Esophagus muscularis mucosa (tissue), 3 donors: Measurements from ENCODE around the gene CUBN.

Experiments used
- POLR2A ChIP-seq: fragments of 450-650 bp; IDR thresholded peaks from one replicate; pipeline ENCODE4 v1.6.1; 2017; ENCODE audit warnings: antibody characterized with exemption, moderate library complexity, mild to moderate bottlenecking, low read depth
- POLR2AphosphoS5 ChIP-seq, 2 donors: sonication (generic); formaldehyde crosslinking; IDR thresholded peaks; one replicate each; pipeline ENCODE4 v1.6.1; 2017; ENCODE audit warnings: antibody characterized with exemption in 2 of 2
- TF ChIP-seq, protein P1 (sequence below), 3 experiments: fragments of 200-600 bp in 2 of 3; fragments of 450-650 bp in 1 of 3; sonication (generic) in 2 of 3; IDR thresholded peaks; one replicate each; pipeline ENCODE4 v1.5.1; 2017 to 2019; ENCODE audit warnings: antibody characterized with exemption in 3 of 3, mild to moderate bottlenecking in 2 of 3, moderate library complexity in 1 of 3

DNA sequence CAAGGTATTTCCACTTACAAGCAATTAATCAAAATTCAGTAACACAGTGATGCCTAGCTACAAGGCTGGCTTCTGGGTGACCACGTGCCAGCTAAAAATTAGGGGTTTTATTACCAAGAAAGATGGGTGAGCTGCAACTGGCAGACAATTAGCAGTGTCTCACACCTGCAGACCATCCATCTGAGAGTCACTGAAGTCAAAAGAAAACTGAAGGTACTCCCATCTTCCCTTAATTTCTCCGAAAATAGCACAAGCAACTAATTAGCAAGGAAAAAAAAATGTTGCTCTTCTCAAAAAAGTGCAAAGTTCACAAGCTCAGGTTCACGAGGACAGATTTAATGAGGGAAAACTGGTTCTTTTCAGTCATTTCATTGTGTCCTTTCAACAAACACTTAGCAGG is 340.8 kb downstream of the CUBN start:
- TF ChIP-seq POLR2A (no peak), POLR2AphosphoS5 (IDR thresholded peaks at IDR 0.05) (no peak)
- TF ChIP-seq, protein P1, sequence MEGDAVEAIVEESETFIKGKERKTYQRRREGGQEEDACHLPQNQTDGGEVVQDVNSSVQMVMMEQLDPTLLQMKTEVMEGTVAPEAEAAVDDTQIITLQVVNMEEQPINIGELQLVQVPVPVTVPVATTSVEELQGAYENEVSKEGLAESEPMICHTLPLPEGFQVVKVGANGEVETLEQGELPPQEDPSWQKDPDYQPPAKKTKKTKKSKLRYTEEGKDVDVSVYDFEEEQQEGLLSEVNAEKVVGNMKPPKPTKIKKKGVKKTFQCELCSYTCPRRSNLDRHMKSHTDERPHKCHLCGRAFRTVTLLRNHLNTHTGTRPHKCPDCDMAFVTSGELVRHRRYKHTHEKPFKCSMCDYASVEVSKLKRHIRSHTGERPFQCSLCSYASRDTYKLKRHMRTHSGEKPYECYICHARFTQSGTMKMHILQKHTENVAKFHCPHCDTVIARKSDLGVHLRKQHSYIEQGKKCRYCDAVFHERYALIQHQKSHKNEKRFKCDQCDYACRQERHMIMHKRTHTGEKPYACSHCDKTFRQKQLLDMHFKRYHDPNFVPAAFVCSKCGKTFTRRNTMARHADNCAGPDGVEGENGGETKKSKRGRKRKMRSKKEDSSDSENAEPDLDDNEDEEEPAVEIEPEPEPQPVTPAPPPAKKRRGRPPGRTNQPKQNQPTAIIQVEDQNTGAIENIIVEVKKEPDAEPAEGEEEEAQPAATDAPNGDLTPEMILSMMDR (IDR thresholded peaks at IDR 0.05): no peak
